Measurements from ENCODE around the gene AHDC1. TPM values are rescaled to one million over a fixed set of nuclear protein-coding genes. Genes with fewer than 3 reads are reported as not detected.
"Not testable (repeated sequence)": the region's sequence is repeated elsewhere in the genome, so short reads cannot be mapped to it uniquely, and the experiment has no call there.

The AHDC1 gene
- total RNA-seq, 1 experiment from 2014 or later, result 49.0 TPM

GRCh38 chr1:27643600-27644368 lies 39.8 kb upstream of the AHDC1 start:
- DNase-seq (ENCODE audit: low spot score), result peak; percentile 75
- TF ChIP-seq MAX (CRISPR knock-in tag; IDR thresholded peaks at IDR 0.05) (peak; percentile 59), CTCF (IDR thresholded peaks at IDR 0.05) (peak; percentile 79), ZNF423 (CRISPR knock-in tag; IDR thresholded peaks at IDR 0.05) (no peak), ARID4B (CRISPR knock-in tag; IDR thresholded peaks at IDR 0.05; ENCODE audit: borderline replicate concordance) (no peak)
- no peak overlapping the region for H3K27ac Mint-ChIP-seq
- POLR2A ChIA-PET, result interaction anchor here (0.9 kb wide), 1 partner anchor 20 kb away, joined by 3 read pairs; no protein-coding TSS in a partner anchor
- no peaks in the 10 kb centered on the region for H3K9me3 Mint-ChIP-seq
- H3K27me3 Mint-ChIP-seq (ENCODE audit: low read depth), result no peaks in the 10 kb centered on the region
- no peak overlapping the region for H3K4me3 Mint-ChIP-seq
- H3K36me3 Mint-ChIP-seq, result no peaks in the 10 kb centered on the region
- CTCF ChIA-PET, result interaction anchor here (0.6 to 3.3 kb wide), 19 partner anchors 12 to 87 kb away, joined by 3 to 36 read pairs (median 4); partner anchors contain the start of genes FAM76A and IFI6
- H3K4me1 Mint-ChIP-seq, result peaks cover 6% of the 10 kb centered on the region
- peak; percentile 96 for ATAC-seq

- ATAC-seq; H3K4me3 Mint-ChIP-seq; H3K36me3 Mint-ChIP-seq; H3K27ac Mint-ChIP-seq; H3K9me3 Mint-ChIP-seq; DNase-seq (ENCODE audit: low spot score); POLR2A ChIA-PET; H3K4me1 Mint-ChIP-seq: not testable (repeated sequence)
- H3K27me3 Mint-ChIP-seq (ENCODE audit: low read depth), result peaks cover 12% of the 10 kb centered on the region
- CTCF ChIA-PET, result interaction anchor here (0.7 to 3.3 kb wide), 9 partner anchors 10 to 275 kb away, joined by 3 to 16 read pairs (median 4); no protein-coding TSS in a partner anchor
Measured at GRCh38 chr1:27640514-27640913, 36.6 kb upstream of the AHDC1 start.

GRCh38 chr1:27638805-27639204 lies 34.9 kb upstream of the AHDC1 start:
- H3K36me3 Mint-ChIP-seq, result no peaks in the 10 kb centered on the region
- ATAC-seq, result no peak
- no peak overlapping the region for H3K27ac Mint-ChIP-seq
- peaks cover 27% of the 10 kb centered on the region for H3K27me3 Mint-ChIP-seq (ENCODE audit: low read depth)
- H3K4me3 Mint-ChIP-seq, result no peak overlapping the region
- H3K4me1 Mint-ChIP-seq, result peaks cover 9% of the 10 kb centered on the region
- no peaks in the 10 kb centered on the region for H3K9me3 Mint-ChIP-seq
- POLR2A ChIA-PET, result interaction anchor here (0.5 kb wide), 1 partner anchor 119 kb away, joined by 3 read pairs; no protein-coding TSS in a partner anchor
- TF ChIP-seq ELF4 (CRISPR knock-in tag; IDR thresholded peaks at IDR 0.05; ENCODE audit: low read depth), result no peak
- TF ChIP-seq STAT6 (CRISPR knock-in tag; conservative IDR thresholded peaks at IDR 0.05; ENCODE audit: low read depth), result no peak
- TF ChIP-seq ZMAT4 (CRISPR knock-in tag; IDR thresholded peaks at IDR 0.05), result no peak
- TF ChIP-seq NFYB (CRISPR knock-in tag; conservative IDR thresholded peaks at IDR 0.05; ENCODE audit: low read depth), result no peak
- TF ChIP-seq USF1 (CRISPR knock-in tag; IDR thresholded peaks at IDR 0.05), result no peak
- no peak for TF ChIP-seq CREB1 (CRISPR knock-in tag; IDR thresholded peaks at IDR 0.05)
- TF ChIP-seq NFE2L1 (CRISPR knock-in tag; IDR thresholded peaks at IDR 0.05), result no peak
- no peak for TF ChIP-seq ZSCAN18 (CRISPR knock-in tag; IDR thresholded peaks at IDR 0.05)
- no peak for TF ChIP-seq ZNF671 (CRISPR knock-in tag; IDR thresholded peaks at IDR 0.05)
- no peak for TF ChIP-seq ATF1 (CRISPR knock-in tag; IDR thresholded peaks at IDR 0.05)
- no peak for TF ChIP-seq GTF2I (CRISPR knock-in tag; conservative IDR thresholded peaks at IDR 0.05)
- TF ChIP-seq GABPB1 (CRISPR knock-in tag; IDR thresholded peaks at IDR 0.05), result no peak
- no peak for TF ChIP-seq NR3C1 (CRISPR knock-in tag; conservative IDR thresholded peaks at IDR 0.05; ENCODE audit: low read depth)
- DNase-seq (ENCODE audit: low spot score), result no peak
- CTCF ChIA-PET, result interaction anchor here (1.4 kb wide), 1 partner anchor 24 kb away, joined by 5 read pairs; no protein-coding TSS in a partner anchor

Data from WTC11 (cell line).